Measurements from ENCODE around the gene BIRC3. TPM values are rescaled to one million over a fixed set of nuclear protein-coding genes. Genes with fewer than 3 reads are reported as not detected.

Gene BIRC3
- total RNA-seq, 2 experiments from 2014 or later = 27.2 to 66.9 TPM

DNA sequence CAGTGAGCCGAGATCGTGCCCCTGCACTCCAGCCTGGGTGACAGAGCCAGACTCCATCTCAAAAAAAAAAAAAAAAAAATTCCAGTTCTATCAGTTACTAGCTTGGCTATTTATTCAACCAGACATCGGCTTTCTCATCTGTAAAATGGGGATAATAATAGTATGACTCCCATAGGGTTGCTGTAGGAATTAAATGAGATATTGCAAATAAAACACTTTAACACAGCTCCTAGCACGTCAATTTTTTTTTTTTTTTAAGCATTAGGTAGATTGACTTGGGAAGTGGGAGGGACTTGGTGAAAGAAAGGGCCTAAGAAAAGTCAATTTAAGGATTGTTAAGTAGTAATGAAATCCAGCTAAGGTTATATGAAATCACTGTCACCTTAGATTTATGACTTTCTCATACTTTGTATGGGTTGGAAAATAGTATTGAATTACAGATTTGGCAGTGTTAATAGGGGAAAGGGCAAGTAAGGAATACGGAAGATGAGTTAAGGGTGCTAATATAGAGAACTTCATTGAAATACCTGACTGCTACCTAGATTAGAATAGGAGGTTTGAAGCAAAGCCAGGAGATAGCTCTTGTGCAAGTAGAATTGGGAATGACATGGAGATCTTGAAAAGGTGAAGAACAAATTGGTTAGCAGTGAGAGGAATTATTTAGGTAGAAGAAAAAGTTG is 58.6 kb downstream of the BIRC3 start:
- H2AFZ ChIP-seq (ENCODE audit: low read length) = no peak overlapping the region
- no peaks in the 10 kb centered on the region for H3K79me2 ChIP-seq (ENCODE audit: insufficient read depth, low read depth, low read length)
- no peaks in the 10 kb centered on the region for H3K9me2 ChIP-seq (ENCODE audit: insufficient read depth, low read length)
- ChIA-PET POLR2A (interaction anchor here (0.7 to 1.7 kb wide), 6 partner anchors 12 to 380 kb away, joined by 3 to 5 read pairs (median 4); no protein-coding TSS in a partner anchor), CTCF (ENCODE audit: unreplicated experiment) (interaction anchor here (1.0 kb wide), 1 partner anchor 18 kb away, joined by 3 read pairs; no protein-coding TSS in a partner anchor)
- intact Hi-C loops (cut with micrococcal nuclease; ENCODE audit: unreplicated experiment) = no loop called here
- TF ChIP-seq, protein P1, sequence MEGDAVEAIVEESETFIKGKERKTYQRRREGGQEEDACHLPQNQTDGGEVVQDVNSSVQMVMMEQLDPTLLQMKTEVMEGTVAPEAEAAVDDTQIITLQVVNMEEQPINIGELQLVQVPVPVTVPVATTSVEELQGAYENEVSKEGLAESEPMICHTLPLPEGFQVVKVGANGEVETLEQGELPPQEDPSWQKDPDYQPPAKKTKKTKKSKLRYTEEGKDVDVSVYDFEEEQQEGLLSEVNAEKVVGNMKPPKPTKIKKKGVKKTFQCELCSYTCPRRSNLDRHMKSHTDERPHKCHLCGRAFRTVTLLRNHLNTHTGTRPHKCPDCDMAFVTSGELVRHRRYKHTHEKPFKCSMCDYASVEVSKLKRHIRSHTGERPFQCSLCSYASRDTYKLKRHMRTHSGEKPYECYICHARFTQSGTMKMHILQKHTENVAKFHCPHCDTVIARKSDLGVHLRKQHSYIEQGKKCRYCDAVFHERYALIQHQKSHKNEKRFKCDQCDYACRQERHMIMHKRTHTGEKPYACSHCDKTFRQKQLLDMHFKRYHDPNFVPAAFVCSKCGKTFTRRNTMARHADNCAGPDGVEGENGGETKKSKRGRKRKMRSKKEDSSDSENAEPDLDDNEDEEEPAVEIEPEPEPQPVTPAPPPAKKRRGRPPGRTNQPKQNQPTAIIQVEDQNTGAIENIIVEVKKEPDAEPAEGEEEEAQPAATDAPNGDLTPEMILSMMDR (conservative IDR thresholded peaks at IDR 0.05; ENCODE audit: low read length) = no peak
- TF ChIP-seq EZH2phosphoT487 (IDR thresholded peaks at IDR 0.05; ENCODE audit: borderline replicate concordance, low read depth, low read length) = no peak
- H3K9me3 ChIP-seq (ENCODE audit: low read length) = no peaks in the 10 kb centered on the region
- DNase-seq (ENCODE audit: low spot score) = no peak
- H3K4me2 ChIP-seq (ENCODE audit: low read length) = no peak overlapping the region
- no peak overlapping the region for H3K27ac ChIP-seq (ENCODE audit: low read depth, low read length, poor library complexity, severe bottlenecking)
- no TSS peak for BruUV-seq (replicated peaks)
- no peaks in the 10 kb centered on the region for H3K4me1 ChIP-seq (ENCODE audit: insufficient read depth, low read length, poor library complexity, severe bottlenecking)
- H4K20me1 ChIP-seq (ENCODE audit: insufficient read depth, low read length) = no peaks in the 10 kb centered on the region
- no peak overlapping the region for H3K4me3 ChIP-seq (ENCODE audit: low read depth, low read length, poor library complexity, severe bottlenecking)
- H3K36me3 ChIP-seq (ENCODE audit: insufficient read depth, low read length) = peaks cover 53% of the 10 kb centered on the region

DNA sequence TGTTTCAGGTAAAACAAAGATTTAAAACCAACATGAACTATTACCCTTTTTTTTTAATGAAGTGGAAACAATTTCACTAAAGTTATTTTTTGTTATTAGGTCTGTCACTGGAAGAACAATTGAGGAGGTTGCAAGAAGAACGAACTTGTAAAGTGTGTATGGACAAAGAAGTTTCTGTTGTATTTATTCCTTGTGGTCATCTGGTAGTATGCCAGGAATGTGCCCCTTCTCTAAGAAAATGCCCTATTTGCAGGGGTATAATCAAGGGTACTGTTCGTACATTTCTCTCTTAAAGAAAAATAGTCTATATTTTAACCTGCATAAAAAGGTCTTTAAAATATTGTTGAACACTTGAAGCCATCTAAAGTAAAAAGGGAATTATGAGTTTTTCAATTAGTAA is 60.6 kb downstream of the BIRC3 start:
- no peak overlapping the region for H3K4me3 ChIP-seq (ENCODE audit: low read depth, low read length, poor library complexity, severe bottlenecking)
- no peaks in the 10 kb centered on the region for H3K9me3 ChIP-seq (ENCODE audit: low read length)
- no peak overlapping the region for H3K4me2 ChIP-seq (ENCODE audit: low read length)
- H4K20me1 ChIP-seq (ENCODE audit: insufficient read depth, low read length) = no peaks in the 10 kb centered on the region
- H3K36me3 ChIP-seq (ENCODE audit: insufficient read depth, low read length) = peaks cover 53% of the 10 kb centered on the region
- ChIA-PET CTCF (ENCODE audit: unreplicated experiment) (no interaction called here), POLR2A (no interaction called here)
- BruUV-seq (replicated peaks) = no TSS peak
- no peak for TF ChIP-seq EZH2phosphoT487 (IDR thresholded peaks at IDR 0.05; ENCODE audit: borderline replicate concordance, low read depth, low read length)
- TF ChIP-seq, protein P1 (conservative IDR thresholded peaks at IDR 0.05; ENCODE audit: low read length) = no peak
- H3K79me2 ChIP-seq (ENCODE audit: insufficient read depth, low read depth, low read length) = no peaks in the 10 kb centered on the region
- H3K9me2 ChIP-seq (ENCODE audit: insufficient read depth, low read length) = no peaks in the 10 kb centered on the region
- no peak overlapping the region for H2AFZ ChIP-seq (ENCODE audit: low read length)
- intact Hi-C loops (cut with micrococcal nuclease; ENCODE audit: unreplicated experiment) = no loop called here
- DNase-seq (ENCODE audit: low spot score) = no peak
- H3K4me1 ChIP-seq (ENCODE audit: insufficient read depth, low read length, poor library complexity, severe bottlenecking) = no peaks in the 10 kb centered on the region
- no peak overlapping the region for H3K27ac ChIP-seq (ENCODE audit: low read depth, low read length, poor library complexity, severe bottlenecking)

DNA sequence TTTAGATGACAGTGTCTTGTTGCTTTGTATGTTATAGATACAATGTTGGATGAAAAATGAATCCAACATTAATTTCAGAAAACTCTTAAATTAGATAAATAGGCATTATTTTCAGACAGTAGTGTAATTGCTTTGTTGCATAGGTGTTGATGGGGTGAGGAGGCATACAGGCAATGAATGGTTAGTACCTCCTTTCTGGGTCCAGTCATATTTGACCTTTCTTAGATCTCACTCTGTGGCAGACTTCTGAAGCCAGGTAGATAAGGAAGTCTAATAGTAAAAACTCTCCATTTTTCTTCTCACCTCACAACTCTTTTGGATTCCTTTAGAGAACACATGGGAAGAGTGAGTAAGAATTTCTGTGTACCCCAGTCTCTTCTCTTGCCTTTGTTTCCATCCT is 61.5 kb downstream of the BIRC3 start:
- Histone ChIP-seq H4K20me1 (ENCODE audit: insufficient read depth, low read length) (no peaks in the 10 kb centered on the region), H3K79me2 (ENCODE audit: insufficient read depth, low read depth, low read length) (no peaks in the 10 kb centered on the region), H3K36me3 (ENCODE audit: insufficient read depth, low read length) (peaks cover 53% of the 10 kb centered on the region), H2AFZ (ENCODE audit: low read length) (no peak overlapping the region), H3K4me2 (ENCODE audit: low read length) (no peak overlapping the region), H3K9me3 (ENCODE audit: low read length) (no peaks in the 10 kb centered on the region), H3K4me1 (ENCODE audit: insufficient read depth, low read length, poor library complexity, severe bottlenecking) (no peaks in the 10 kb centered on the region), H3K4me3 (ENCODE audit: low read depth, low read length, poor library complexity, severe bottlenecking) (no peak overlapping the region), H3K9me2 (ENCODE audit: insufficient read depth, low read length) (no peaks in the 10 kb centered on the region), H3K27ac (ENCODE audit: low read depth, low read length, poor library complexity, severe bottlenecking) (no peak overlapping the region)
- TF ChIP-seq EZH2phosphoT487 (IDR thresholded peaks at IDR 0.05; ENCODE audit: borderline replicate concordance, low read depth, low read length) = no peak
- no TSS peak for BruUV-seq (replicated peaks)
- no peak for DNase-seq (ENCODE audit: low spot score)
- CTCF ChIA-PET (ENCODE audit: unreplicated experiment) = no interaction called here
- POLR2A ChIA-PET = interaction anchor here (0.9 to 1.3 kb wide), 3 partner anchors 12 to 102 kb away, joined by 3 to 4 read pairs (median 4); no protein-coding TSS in a partner anchor
- intact Hi-C loops (cut with micrococcal nuclease; ENCODE audit: unreplicated experiment) = no loop called here
